IPS-15b (cell line): ENCODE measurements around the gene RTL3.

Source experiments
- H3K27me3 ChIP-seq: one replicate; pipeline ENCODE4 v1.6.1; 2013; ENCODE audit warnings: low read length; ENCODE audit not compliant: control insufficient read depth, insufficient read depth
- H3K36me3 ChIP-seq: one replicate; pipeline ENCODE4 v1.6.1; 2013; ENCODE audit warnings: low read length; ENCODE audit not compliant: control insufficient read depth, insufficient read depth
- H3K4me1 ChIP-seq: one replicate; pipeline ENCODE4 v1.6.1; 2013; ENCODE audit warnings: mild to moderate bottlenecking, low read length; ENCODE audit not compliant: control insufficient read depth, insufficient read depth
- H3K4me3 ChIP-seq: one replicate; pipeline ENCODE4 v1.5.1; 2013; ENCODE audit warnings: low read depth, low read length
- H3K9ac ChIP-seq: one replicate; pipeline ENCODE4 v1.6.1; 2013; ENCODE audit warnings: low read depth, mild to moderate bottlenecking, low read length
- H3K9me3 ChIP-seq: one replicate; pipeline ENCODE4 v1.6.1; 2013; ENCODE audit warnings: mild to moderate bottlenecking, low read length; ENCODE audit not compliant: control insufficient read depth, insufficient read depth

RTL3 gene

GRCh38 chrX:78614264-78614663 is 44.9 kb downstream of the RTL3 start:
- Histone ChIP-seq H3K9me3 (no peaks in the 10 kb centered on the region), H3K36me3 (no peaks in the 10 kb centered on the region), H3K27me3 (no peaks in the 10 kb centered on the region), H3K9ac (no peak overlapping the region), H3K4me3 (no peak overlapping the region), H3K4me1 (no peaks in the 10 kb centered on the region)
